GM12878 (cell line): ENCODE results near the gene CEACAM8. TPM values are rescaled to one million over a fixed set of nuclear protein-coding genes. Genes with fewer than 3 reads are reported as not detected.

ENCODE experiments used
- ATAC-seq: fragments of 200-7000 bp; cut with Tn5 transposase; 3 replicates; pipeline ENCODE4 v1.9.1; 2020; ENCODE audit warnings: mild to moderate bottlenecking, moderate library complexity
- BruUV-seq: library from RNA; stranded (reverse); fragments of 400-500 nt; replicated peaks from 2 replicates; lab custom pipeline; 2021; lab: Mats Ljungman, UMichigan
- CTCF ChIA-PET: fragments of 300-600 bp; sonication (Branson Sonifier 250); formaldehyde crosslinking; extraction: SDS; loops from one replicate; lab custom pipeline; 2021; ENCODE audit warnings: inconsistent platforms; lab: Yijun Ruan, JAX
- POLR2A ChIA-PET: fragments of 350-600 bp; formaldehyde crosslinking; extraction: SDS; loops from one replicate; lab custom pipeline; 2021; ENCODE audit warnings: inconsistent platforms; lab: Charles Lee
- RAD21 ChIA-PET: fragments of 300-600 bp; sonication (Branson Sonifier 250); formaldehyde crosslinking; loops from one replicate; lab custom pipeline; 2023; ENCODE audit warnings: antibody characterized with exemption; ENCODE audit not compliant: unreplicated experiment; lab: Charles Lee
- SMC1A ChIA-PET: fragments of 300-600 bp; sonication (Branson Sonifier 250); formaldehyde crosslinking; loops from one replicate; lab custom pipeline; 2023; ENCODE audit not compliant: unreplicated experiment, uncharacterized antibody; lab: Charles Lee
- DNase-seq: peaks from one replicate; pipeline ENCODE4 v3.0.0-alpha.2; 2011; ENCODE audit warnings: low read depth, low spot score
- FAIRE-seq: peaks from 3 replicates; lab custom pipeline; 2011; peaks lifted over from hg19 to GRCh38; lab: Jason Lieb, UNC
- H2AFZ ChIP-seq: 2 replicates; pipeline ENCODE4 v1.6.0; 2011; ENCODE audit warnings: low read depth, low read length, control low read depth; ENCODE audit not compliant: control insufficient read depth
- H3K27ac ChIP-seq: 2 replicates; pipeline ENCODE4 v1.5.1; 2011; ENCODE audit warnings: control low read depth; ENCODE audit not compliant: control insufficient read depth, insufficient read depth
- H3K27me3 ChIP-seq, 2 experiments: replicated peaks in 1 of 2; 2 replicates each; pipeline versions ENCODE4 v1.6.0 to v1.6.1; 2011; ENCODE audit warnings: low read length in 1 of 2; ENCODE audit not compliant: control insufficient read depth in 2 of 2, insufficient read depth in 2 of 2
- H3K36me3 ChIP-seq, 2 experiments: 2 replicates each; pipeline ENCODE4 v1.5.1; 2011; ENCODE audit warnings: low read length in 1 of 2; ENCODE audit not compliant: control insufficient read depth in 2 of 2, insufficient read depth in 2 of 2
- H3K4me1 ChIP-seq: 2 replicates; pipeline ENCODE4 v1.6.1; 2011; ENCODE audit warnings: mild to moderate bottlenecking, low read length, moderate library complexity, mixed read lengths; ENCODE audit not compliant: control insufficient read depth, insufficient read depth
- H3K4me2 ChIP-seq: 2 replicates; pipeline ENCODE4 v1.6.0; 2011; ENCODE audit warnings: control low read depth; ENCODE audit not compliant: control insufficient read depth, insufficient read depth
- H3K4me3 ChIP-seq: fragments of 200-600 bp; sonication (generic); 2 replicates; pipeline ENCODE4 v1.5.1; 2016
- H3K79me2 ChIP-seq: 2 replicates; pipeline ENCODE4 v1.6.0; 2011; ENCODE audit warnings: low read length; ENCODE audit not compliant: control insufficient read depth, insufficient read depth
- H3K9ac ChIP-seq: 2 replicates; pipeline ENCODE4 v1.8.0; 2011; ENCODE audit warnings: low read length, control low read depth, mixed read lengths; ENCODE audit not compliant: control insufficient read depth, insufficient read depth
- H3K9me3 ChIP-seq: replicated peaks from 3 replicates; pipeline ENCODE4 v1.5.1; 2011; ENCODE audit warnings: mild to moderate bottlenecking, low read length; ENCODE audit not compliant: control insufficient read depth, insufficient read depth
- H4K20me1 ChIP-seq: 2 replicates; pipeline ENCODE4 v1.6.0; 2011; ENCODE audit not compliant: control insufficient read depth, insufficient read depth
- BCL11A ChIP-seq: IDR thresholded peaks from 2 replicates; pipeline ENCODE4 v1.6.1; 2011; ENCODE audit warnings: low read depth, low read length
- CBX5 ChIP-seq: sonication (generic); IDR thresholded peaks from 2 replicates; pipeline ENCODE4 v1.6.1; 2016; ENCODE audit warnings: low read depth, moderate library complexity, mild to moderate bottlenecking, inconsistent platforms
- E2F8 ChIP-seq: fragments of 450-650 bp; IDR thresholded peaks from 2 replicates; pipeline ENCODE4 v1.6.1; 2018; ENCODE audit warnings: mild to moderate bottlenecking, low read depth, moderate library complexity; ENCODE audit not compliant: partially characterized antibody
- IKZF1 ChIP-seq: fragments of 450-650 bp; conservative IDR thresholded peaks from 2 replicates; pipeline ENCODE4 v1.6.1; 2017; ENCODE audit warnings: antibody characterized with exemption, mild to moderate bottlenecking
- MYC ChIP-seq: IDR thresholded peaks from 2 replicates; pipeline ENCODE4 v1.6.1; 2011; ENCODE audit warnings: mild to moderate bottlenecking, low read length, moderate library complexity, inconsistent platforms; ENCODE audit not compliant: insufficient read depth, insufficient replicate concordance, insufficient read length, severe bottlenecking
- NFYA ChIP-seq: IDR thresholded peaks from 2 replicates; pipeline ENCODE4 v1.6.1; 2011; ENCODE audit warnings: low read depth, mild to moderate bottlenecking, low read length, improper control_type of control experiment, borderline replicate concordance
- NR2C1 ChIP-seq: fragments of 450-650 bp; IDR thresholded peaks from 2 replicates; pipeline ENCODE4 v1.6.1; 2017; ENCODE audit warnings: antibody characterized with exemption, mild to moderate bottlenecking, moderate library complexity
- NR2C2 ChIP-seq: IDR thresholded peaks from 2 replicates; pipeline ENCODE4 v1.6.1; 2011; ENCODE audit warnings: borderline replicate concordance, low read depth; ENCODE audit not compliant: control insufficient read depth, insufficient read length
- RB1 ChIP-seq: fragments of 450-650 bp; formaldehyde crosslinking; IDR thresholded peaks from 2 replicates; pipeline ENCODE4 v1.6.1; 2017; ENCODE audit warnings: mild to moderate bottlenecking, borderline replicate concordance
- RELB ChIP-seq: fragments of 450-650 bp; IDR thresholded peaks from 2 replicates; pipeline ENCODE4 v1.6.1; 2017; ENCODE audit warnings: low read depth, mild to moderate bottlenecking, moderate library complexity
- SMARCA5 ChIP-seq: fragments of 450-650 bp; IDR thresholded peaks from 2 replicates; pipeline ENCODE4 v1.6.1; 2017; ENCODE audit warnings: mild to moderate bottlenecking
- STAT3 ChIP-seq: IDR thresholded peaks from 2 replicates; pipeline ENCODE4 v1.6.1; 2011; ENCODE audit warnings: low read depth, low read length, improper control_type of control experiment
- ZSCAN29 ChIP-seq: fragments of 450-650 bp; IDR thresholded peaks from 2 replicates; pipeline ENCODE4 v1.6.1; 2017; ENCODE audit warnings: mild to moderate bottlenecking, moderate library complexity
- WGBS: methylation state at CpG from one replicate; pipeline ENCODE4 v1.1.6; 2016; ENCODE audit warnings: low lambda C conversion rate; ENCODE audit not compliant: insufficient replicate concordance, insufficient coverage; ENCODE audit errors: missing lambda C conversion rate; 5-methylcytosine and 5-hydroxymethylcytosine counted together
- in situ Hi-C: fragments of 300-500 bp; cut with MboI; formaldehyde crosslinking; loops from 9 replicates; pipeline ENCODE4 v1.14.3; 2018; ENCODE audit warnings: mixed read lengths
- intact Hi-C: fragments of 100-400 bp; cut with micrococcal nuclease; formaldehyde crosslinking; loops from one replicate; pipeline ENCODE4 v1.14.2; 2022; ENCODE audit not compliant: unreplicated experiment
- polyA plus RNA-seq, 11 experiments: library from polyadenylated mRNA; depleted of rRNA in 4 of 11; unstranded in 6 of 11; stranded (reverse) in 5 of 11; fragments of >200 nt; fragmentation: Nextera tagmentation in 4 of 11; fragmentation: Illumina TruSeq in 1 of 11; extraction: Ambion mirVana in 4 of 11; extraction: Trizol in 1 of 11; gene quantifications; 1 replicate in 1 of 11; 2 replicates in 10 of 11; pipeline versions ENCODE4 v1.2.1 to v1.2.3, GENCODE V29; 2011 to 2016; ENCODE audit warnings: inconsistent platforms in 2 of 11, missing spikeins in 2 of 11, low read depth in 1 of 11
- total RNA-seq, 4 experiments: library from RNA; depleted of rRNA in 3 of 4; stranded (reverse); fragments of >200 nt in 3 of 4; fragmentation: Illumina TruSeq in 1 of 4; extraction: Trizol in 1 of 4; gene quantifications; 2 replicates each; pipeline versions ENCODE4 v1.2.1 to v1.2.3, GENCODE V29; 2013 to 2021

CEACAM8 gene
- total and polyA plus RNA-seq, 10 of the 15 experiments (the other 5 are each of a cell fraction or from before 2014, with no cell fraction given): 0.06 TPM; not detected in 9

GRCh38 chr19:42547929-42548328, 46.8 kb downstream of the CEACAM8 start:
- no peaks in the 10 kb centered on the region; a peak in 1 of 4 replicates for H3K27me3 ChIP-seq
- ATAC-seq: no peak
- no peak overlapping the region for H3K4me3 ChIP-seq
- intact Hi-C loops (no loop called here), in situ Hi-C loops (no loop called here)
- H2AFZ ChIP-seq: no peak overlapping the region
- CTCF ChIA-PET: no interaction called here
- no peaks in the 10 kb centered on the region for H3K4me1 ChIP-seq
- peaks cover 2% of the 10 kb centered on the region; the same call in 1 of the 3 replicates for H3K9me3 ChIP-seq
- no peak overlapping the region for H3K9ac ChIP-seq
- SMC1A ChIA-PET: no interaction called here
- RAD21 ChIA-PET: no interaction called here
- 0% methylated on average over 2 of the region's 2 CpGs for WGBS
- no peak for DNase-seq
- no peak overlapping the region for H3K27ac ChIP-seq
- H3K4me2 ChIP-seq: no peak overlapping the region
- H3K79me2 ChIP-seq: no peaks in the 10 kb centered on the region
- H4K20me1 ChIP-seq: no peaks in the 10 kb centered on the region
- no peak for FAIRE-seq
- TF ChIP-seq NR2C2: no peak
- TF ChIP-seq BCL11A: no peak
- TF ChIP-seq NR2C1: no peak
- TF ChIP-seq RELB: no peak
- TF ChIP-seq RB1: no peak
- TF ChIP-seq SMARCA5: no peak
- TF ChIP-seq ZSCAN29: no peak
- no peak for TF ChIP-seq IKZF1
- no peak for TF ChIP-seq CBX5
- no peak for TF ChIP-seq E2F8
- no peak for TF ChIP-seq NFYA
- no peak for TF ChIP-seq MYC
- TF ChIP-seq STAT3: no peak
- BruUV-seq: no TSS peak
- no peaks in the 10 kb centered on the region for H3K36me3 ChIP-seq
- POLR2A ChIA-PET: no interaction called here
